Breast epithelium (tissue), 3 donors: ENCODE data around the gene SEPTIN1.
"Not testable (repeated sequence)": the region's sequence is repeated elsewhere in the genome, so short reads cannot be mapped to it uniquely, and the experiment has no call there.

Experiments used
- CTCF ChIP-seq, 3 donors: fragments of 450-650 bp; IDR thresholded peaks; one replicate each; pipeline ENCODE4 v1.5.1; 2016 to 2017; ENCODE audit warnings: antibody characterized with exemption in 3 of 3, mild to moderate bottlenecking in 3 of 3, moderate library complexity in 3 of 3
- POLR2A ChIP-seq: fragments of 450-650 bp; IDR thresholded peaks from one replicate; pipeline ENCODE4 v1.6.1; 2016; ENCODE audit warnings: antibody characterized with exemption, mild to moderate bottlenecking, moderate library complexity

GRCh38 chr16:30338715-30339114 is 43.6 kb downstream of the SEPTIN1 start:
- not testable (repeated sequence) for TF ChIP-seq CTCF (IDR thresholded peaks at IDR 0.05); POLR2A
